ENCODE data around the gene OR6N2.

DNA sequence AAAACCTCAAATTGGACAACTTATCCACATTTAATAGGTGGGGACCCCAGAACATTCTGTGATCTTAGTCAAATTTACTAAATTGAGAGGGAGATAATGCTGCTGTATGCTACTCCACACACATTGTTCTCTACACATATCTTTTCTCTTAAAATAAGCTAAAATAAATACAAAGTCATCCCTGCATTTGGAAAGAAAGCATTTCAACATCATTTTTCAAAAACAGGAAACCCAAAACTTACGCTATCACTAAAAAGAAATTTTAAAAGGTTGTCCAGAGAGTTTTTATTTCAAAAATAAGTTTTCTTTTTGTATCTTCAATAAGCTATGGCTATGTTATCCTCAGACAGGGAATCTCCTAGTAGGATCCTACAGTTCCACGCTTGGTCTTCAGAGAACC, 19.5 kb upstream of the OR6N2 start:
- TF ChIP-seq, protein P1, sequence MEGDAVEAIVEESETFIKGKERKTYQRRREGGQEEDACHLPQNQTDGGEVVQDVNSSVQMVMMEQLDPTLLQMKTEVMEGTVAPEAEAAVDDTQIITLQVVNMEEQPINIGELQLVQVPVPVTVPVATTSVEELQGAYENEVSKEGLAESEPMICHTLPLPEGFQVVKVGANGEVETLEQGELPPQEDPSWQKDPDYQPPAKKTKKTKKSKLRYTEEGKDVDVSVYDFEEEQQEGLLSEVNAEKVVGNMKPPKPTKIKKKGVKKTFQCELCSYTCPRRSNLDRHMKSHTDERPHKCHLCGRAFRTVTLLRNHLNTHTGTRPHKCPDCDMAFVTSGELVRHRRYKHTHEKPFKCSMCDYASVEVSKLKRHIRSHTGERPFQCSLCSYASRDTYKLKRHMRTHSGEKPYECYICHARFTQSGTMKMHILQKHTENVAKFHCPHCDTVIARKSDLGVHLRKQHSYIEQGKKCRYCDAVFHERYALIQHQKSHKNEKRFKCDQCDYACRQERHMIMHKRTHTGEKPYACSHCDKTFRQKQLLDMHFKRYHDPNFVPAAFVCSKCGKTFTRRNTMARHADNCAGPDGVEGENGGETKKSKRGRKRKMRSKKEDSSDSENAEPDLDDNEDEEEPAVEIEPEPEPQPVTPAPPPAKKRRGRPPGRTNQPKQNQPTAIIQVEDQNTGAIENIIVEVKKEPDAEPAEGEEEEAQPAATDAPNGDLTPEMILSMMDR (IDR thresholded peaks at IDR 0.05; ENCODE audit: insufficient read depth, low read length, poor library complexity, severe bottlenecking), result no peak
- TF ChIP-seq EZH2phosphoT487 (conservative IDR thresholded peaks at IDR 0.05; ENCODE audit: low read length), result no peak

Measured in SU-DHL-6 (cell line).